SK-N-DZ (cell line): ENCODE data around the gene WNT9A.
"Not testable (repeated sequence)": the region's sequence is repeated elsewhere in the genome, so short reads cannot be mapped to it uniquely, and the experiment has no call there.

Experiments
- DNase-seq: peaks from one replicate; pipeline ENCODE4 v3.0.0-alpha.2; 2015; ENCODE audit warnings: low spot score
- small RNA-seq, 2 experiments: library from RNA; depleted of rRNA; stranded (forward); fragments of <200 nt; gene quantifications; one replicate each; pipeline ENCODE3, GENCODE V24; 2014

The WNT9A gene

GRCh38 chr1:227887697-227888403 lies 59.9 kb downstream of the WNT9A start:
- peak; percentile 82 for DNase-seq

GRCh38 chr1:227886993-227887696 lies 60.6 kb downstream of the WNT9A start:
- DNase-seq = peak; percentile 65

- DNase-seq = no peak
These were observed 61.2 kb downstream of the WNT9A start for GRCh38 chr1:227886503-227886961.

GRCh38 chr1:227885648-227886502 lies 61.9 kb downstream of the WNT9A start:
- no peak for DNase-seq

- DNase-seq = no peak
These were observed 62.5 kb downstream of the WNT9A start for GRCh38 chr1:227885135-227885647.

- no peak for DNase-seq
These were observed 63.2 kb downstream of the WNT9A start for GRCh38 chr1:227884370-227885134.

- no peak for DNase-seq
These were observed 64.0 kb downstream of the WNT9A start for GRCh38 chr1:227883641-227884301.

- no peak for DNase-seq
These were observed 64.6 kb downstream of the WNT9A start for GRCh38 chr1:227883073-227883520.

GRCh38 chr1:227880342-227880924 lies 67.3 kb downstream of the WNT9A start:
- no peak for DNase-seq

- DNase-seq = not testable (repeated sequence)
These were observed 69.9 kb downstream of the WNT9A start for GRCh38 chr1:227877810-227878209.

GRCh38 chr1:227871892-227872291 lies 75.8 kb downstream of the WNT9A start:
- DNase-seq = not testable (repeated sequence)

GRCh38 chr1:227870366-227870765 lies 77.4 kb downstream of the WNT9A start:
- no peak for DNase-seq

GRCh38 chr1:227869851-227870305 lies 77.9 kb downstream of the WNT9A start:
- no peak for DNase-seq

GRCh38 chr1:227869279-227869842 lies 78.4 kb downstream of the WNT9A start:
- no peak for DNase-seq

Small RNAs within 50 kb of the gene (small RNA-seq; reads per million reads assigned to genes)
- gene MIR5008 = 0 to 0.04 reads per million in 2 experiments
- 0 reads per million in 2 experiments for gene SEPT14P17
